GM18870 (cell line): ENCODE measurements around the gene LMO1.

Experiments
- ATAC-seq: cut with Tn5 transposase; IDR thresholded peaks from one replicate; pipeline ENCODE4 v1.9.1; 2021; ENCODE audit warnings: moderate library complexity; ENCODE audit not compliant: unreplicated experiment

The LMO1 gene

DNA sequence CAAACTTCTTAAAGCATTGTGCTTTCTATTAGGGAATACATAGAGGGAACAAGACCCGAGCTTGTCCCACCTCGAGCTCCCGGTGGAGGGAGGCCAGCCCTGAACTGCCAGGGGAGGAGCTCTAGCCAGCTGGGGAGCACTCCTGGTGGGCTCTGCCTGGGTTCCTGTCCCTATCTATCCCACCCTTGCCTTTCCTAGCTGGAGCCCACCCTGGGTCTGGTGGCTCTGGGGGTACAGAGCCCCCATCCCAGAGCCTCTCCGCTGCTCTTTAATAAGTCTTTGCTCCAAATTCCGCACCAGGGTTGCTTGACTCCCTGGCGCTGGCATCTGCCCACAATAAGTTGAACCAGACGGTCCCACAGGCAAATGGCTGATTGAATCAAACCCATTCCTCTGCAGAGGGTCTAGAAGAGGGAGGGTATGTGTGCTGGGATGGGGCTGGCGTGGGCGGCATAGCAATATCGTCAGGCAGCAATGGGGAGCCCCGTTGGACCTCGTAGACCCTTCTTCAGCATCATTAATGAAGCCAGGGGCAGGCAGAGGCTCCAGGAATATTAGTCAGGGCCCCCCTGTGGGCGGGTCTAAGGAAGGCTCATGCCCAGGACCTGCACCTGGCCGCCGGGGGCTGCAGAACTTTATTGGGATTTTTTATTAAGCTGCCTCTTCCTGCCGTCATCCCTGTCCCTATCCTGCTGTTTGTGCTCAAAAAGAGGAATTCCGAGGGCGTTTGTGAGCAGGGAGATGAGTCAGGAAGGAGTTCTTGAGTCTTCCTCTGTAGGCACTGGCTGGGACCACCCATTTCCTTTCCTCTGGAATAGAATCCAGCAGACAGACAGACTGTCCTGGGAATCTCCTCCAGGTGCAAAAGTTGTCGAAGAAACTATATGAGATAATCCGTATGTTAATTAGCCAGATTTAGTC lies 56.3 kb downstream of the LMO1 start:
- ATAC-seq, result no peak

DNA sequence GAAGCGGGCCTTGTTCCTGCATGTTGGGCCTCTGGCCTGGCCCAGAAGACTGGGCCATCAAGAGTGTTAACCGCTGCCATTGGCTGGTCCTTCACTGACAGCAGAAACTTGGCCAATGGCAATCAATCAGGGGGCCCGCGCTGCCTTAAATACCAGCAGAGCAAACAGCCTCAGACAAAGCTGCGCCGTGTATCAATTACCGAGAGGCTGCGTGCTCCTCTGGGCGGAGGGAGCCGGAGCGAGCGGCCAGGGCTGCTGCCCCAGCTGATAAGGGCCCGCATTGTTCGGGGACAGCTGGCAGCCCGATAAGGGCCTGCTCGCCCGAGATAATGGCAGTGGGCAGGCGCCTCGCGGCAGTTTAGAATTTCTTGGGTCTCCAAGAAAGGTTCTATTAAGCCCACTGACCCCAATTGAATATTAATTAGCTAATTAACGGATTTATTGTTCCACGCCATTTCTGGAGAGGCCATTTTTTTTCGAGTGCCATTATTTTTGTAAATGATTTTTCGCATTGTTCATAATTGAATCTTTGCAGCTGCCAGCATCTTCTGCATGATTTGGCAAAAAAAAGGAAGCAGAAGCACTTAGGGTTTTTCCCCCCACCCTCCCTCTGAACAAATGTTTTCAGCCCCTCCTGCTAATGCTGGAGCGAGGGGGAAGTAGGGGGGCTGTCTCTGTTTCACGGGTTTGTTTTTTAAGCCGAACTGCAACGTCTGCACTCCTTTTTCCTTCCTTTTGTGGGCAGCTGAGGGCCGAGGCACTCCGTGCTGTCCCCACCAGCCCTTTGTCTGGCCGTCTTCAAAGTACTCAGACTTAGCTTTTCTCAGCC lies 57.2 kb downstream of the LMO1 start:
- no peak for ATAC-seq

DNA sequence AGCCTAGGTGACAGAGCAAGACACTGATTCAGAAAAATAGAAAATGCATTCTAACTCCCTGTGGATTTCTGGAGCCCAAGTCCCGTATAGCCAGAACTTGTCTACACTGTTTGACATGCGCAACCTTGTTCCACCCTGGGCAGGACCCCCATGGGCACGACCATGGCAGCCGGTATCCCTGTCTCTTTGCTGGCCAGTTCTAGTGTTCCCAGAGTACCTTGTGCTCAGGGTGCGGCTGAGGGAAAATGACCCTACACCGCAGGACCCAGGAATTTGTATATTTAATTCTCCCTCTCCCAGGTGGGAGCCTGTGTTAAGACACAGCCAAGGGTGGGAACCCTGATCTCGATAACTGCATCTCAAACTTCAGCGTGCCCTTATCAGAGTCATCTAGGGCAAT lies 58.1 kb downstream of the LMO1 start:
- no peak for ATAC-seq

DNA sequence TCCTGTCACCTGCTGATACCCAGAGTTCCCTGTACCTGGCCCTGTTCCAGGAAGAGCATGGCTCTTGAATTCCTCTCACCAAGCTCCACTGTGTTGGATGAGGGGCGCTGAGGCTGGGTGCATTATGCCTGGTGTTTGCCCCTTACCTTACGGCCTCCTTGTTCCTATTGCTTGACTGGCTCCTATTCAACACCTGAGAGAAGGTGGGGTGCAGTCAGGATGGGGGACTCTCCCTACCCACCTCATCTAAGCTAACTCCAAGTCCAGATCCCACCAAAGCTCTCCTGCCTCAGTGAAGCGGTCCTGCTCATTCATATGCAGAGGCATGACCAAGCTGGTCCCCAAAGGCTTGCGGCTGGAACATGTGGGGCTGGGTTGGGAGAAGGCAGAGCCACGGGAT lies 59.1 kb downstream of the LMO1 start:
- no peak for ATAC-seq

DNA sequence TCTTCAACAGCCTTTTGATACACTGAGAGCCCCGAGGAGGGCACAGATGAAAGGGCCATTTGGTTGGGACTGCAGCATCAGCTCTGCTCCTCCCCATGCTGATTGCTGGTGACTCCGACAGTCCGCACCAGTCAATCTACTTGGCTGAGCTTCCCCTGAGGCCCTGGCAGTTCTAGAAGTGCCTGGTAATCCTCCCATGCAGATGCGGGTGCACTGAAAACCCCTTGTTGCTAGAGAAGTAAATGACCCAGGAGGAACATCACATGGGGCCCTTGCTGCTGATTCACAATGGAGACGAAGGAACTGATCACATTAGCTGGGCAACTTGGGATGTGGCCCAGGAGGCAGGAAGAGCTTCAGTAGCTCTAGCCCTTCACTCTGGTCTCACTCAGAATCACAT lies 59.7 kb downstream of the LMO1 start:
- ATAC-seq, result no peak

DNA sequence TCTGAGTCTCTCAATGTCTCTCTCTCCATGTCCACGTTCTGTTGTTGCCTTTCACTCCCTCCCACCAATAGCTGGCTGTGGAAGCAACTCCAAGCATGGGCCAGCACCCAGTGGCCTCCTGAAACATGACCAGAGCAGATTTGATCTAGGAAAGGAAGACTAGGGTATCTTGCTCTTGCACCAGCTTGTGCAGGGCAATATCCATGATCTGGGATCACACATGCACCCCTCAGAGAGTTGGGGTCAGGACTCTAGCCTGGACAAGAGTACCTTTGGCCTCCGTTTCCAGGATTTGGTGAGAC lies 60.3 kb downstream of the LMO1 start:
- no peak for ATAC-seq

DNA sequence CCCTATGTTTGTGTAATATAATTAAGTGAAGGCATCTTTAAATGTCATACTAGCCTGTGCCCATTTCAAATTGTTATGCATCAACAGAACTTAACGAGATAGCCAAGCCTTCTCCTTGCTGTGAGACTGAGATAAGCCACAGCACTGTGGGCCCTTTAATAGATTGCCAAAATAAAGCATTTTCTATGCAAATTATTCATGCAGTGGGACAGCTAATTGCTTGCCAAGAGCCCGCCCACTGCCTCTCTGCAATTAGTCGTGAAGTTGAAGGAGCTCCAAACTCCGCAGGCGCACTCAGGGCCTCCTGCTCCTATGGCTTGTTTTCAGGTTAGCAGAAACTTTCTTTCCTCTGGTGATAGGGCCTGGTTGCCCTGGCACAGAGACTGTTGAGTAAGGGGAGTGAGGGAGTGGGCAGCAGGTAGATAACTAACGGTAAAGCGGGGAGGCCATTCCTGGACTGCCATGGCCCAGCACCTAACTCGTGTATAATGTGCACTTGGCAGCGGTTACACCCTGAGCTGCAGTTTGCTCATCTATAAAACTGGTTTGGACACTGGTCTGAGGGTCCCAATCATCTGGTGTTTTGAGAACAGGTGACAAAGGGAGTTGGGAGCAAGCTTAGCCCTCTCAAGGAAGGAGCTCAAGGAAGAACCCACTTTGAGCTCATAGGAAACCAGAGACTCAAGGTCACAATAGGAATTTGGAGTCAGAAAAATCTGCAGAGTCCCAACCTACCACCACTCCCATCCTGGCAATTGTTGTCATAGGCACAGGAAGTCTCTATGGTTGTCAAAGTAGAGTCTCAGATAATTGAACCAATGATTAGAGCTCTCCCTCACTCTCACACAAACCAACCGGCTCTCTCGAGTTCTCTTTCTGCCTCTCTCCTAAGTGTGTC lies 60.9 kb downstream of the LMO1 start:
- no peak for ATAC-seq

DNA sequence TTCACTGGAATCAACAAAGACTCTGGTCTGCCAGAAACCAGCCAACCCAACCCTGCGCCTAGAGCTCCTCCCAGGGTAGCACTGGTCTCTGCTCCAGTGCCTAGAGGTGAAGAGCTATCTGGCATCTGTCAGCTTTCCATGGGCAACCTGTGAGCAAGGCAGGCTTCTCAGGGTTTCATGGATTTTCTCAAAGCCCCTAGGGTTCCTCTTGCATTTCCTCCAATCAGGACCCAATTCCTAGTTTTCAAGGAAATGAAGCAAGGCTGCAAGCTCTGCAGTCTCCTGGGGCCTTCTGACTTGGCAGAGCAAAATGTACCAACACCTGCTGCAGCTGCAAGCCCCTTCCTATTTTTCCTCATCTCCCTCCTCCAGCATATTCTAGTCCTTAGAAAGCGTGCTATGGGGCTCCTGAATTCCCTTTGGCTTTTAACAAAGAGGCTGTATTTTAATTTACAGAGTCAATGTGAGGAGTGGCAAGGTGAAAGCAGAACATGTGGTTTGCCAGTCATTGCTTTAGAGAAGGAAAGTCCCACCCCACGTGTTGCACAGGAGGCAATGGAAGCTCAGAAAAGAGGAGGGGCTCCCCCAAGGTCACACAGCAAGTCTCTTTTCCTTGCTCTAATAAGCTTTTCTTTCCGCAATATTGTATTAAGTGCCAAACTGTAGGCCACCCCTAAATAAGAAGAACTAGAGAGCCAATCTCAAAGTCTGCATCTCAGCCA lies 61.9 kb downstream of the LMO1 start:
- peak; percentile 73 for ATAC-seq

DNA sequence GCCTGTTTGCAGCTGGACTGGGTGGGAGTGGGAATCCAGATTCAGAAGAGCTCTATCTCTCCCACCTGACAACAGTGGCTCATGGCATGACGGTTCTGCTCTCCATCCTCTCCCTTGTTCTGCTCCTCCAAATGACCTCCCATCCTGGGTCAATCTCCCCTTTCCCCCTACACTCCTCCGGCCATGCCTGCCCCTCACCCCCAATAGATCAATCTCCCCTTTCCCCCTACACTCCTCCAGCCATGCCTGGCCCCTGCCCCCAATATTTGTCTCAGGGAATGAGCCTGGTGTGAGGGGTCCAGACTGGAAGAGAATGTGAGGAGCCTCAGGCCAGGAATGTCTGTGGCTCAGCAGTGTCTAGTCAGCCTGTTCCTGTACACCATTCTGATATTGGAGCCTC lies 64.0 kb downstream of the LMO1 start:
- no peak for ATAC-seq

DNA sequence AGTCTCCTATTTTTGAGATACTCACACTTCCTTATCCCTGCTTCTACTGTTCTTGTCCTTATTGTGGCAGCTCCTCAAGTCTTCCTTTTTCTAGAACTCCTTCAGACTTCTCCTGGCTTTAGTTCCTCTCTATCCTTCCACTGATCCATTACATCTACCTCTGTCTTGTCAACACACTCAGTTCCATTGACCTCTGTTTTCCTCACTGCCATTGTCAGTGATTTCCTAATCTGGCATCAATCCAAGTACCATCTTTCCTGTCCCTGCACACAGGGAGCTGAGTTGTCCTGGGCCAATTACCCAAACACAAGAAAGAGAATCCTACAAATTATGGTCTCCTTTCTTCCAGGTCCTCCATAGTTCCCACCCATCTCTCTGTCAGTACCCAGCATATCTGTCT lies 66.9 kb downstream of the LMO1 start:
- no peak for ATAC-seq

DNA sequence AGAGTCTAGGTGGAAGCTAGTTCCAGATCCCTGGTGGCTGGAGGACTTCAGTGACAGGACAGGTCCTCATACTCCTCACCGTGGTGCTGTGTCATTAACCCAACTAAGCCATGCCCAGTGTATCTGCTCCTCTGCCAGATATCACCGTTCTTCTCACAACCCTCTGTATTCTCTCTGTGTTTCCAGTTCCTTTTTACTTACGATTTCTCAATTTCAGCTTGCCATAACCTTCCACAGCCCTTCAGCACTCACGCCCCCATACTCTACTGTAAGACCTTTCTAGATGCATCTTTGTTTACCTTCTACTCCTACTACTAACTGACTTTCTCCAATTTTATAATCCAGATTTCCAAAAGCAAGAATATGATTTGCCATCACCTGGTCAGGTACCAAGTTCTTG lies 68.7 kb downstream of the LMO1 start:
- ATAC-seq, result no peak

DNA sequence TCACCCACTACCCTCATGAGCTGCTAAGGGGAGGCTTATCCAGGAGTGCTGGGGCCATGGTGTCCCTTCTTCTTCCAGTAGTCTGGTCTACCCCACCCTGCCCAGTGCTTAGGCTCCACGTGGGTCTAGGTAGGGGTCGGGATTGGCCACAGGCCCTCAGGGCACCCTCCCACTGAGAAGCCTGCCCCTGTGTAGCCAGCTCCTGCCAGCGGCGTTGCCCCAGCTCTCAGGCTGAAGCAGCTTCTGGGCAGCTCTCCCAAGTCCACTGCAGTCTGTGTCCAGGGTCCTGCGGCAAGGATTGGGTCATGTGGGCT lies 70.8 kb downstream of the LMO1 start:
- ATAC-seq, result no peak

DNA sequence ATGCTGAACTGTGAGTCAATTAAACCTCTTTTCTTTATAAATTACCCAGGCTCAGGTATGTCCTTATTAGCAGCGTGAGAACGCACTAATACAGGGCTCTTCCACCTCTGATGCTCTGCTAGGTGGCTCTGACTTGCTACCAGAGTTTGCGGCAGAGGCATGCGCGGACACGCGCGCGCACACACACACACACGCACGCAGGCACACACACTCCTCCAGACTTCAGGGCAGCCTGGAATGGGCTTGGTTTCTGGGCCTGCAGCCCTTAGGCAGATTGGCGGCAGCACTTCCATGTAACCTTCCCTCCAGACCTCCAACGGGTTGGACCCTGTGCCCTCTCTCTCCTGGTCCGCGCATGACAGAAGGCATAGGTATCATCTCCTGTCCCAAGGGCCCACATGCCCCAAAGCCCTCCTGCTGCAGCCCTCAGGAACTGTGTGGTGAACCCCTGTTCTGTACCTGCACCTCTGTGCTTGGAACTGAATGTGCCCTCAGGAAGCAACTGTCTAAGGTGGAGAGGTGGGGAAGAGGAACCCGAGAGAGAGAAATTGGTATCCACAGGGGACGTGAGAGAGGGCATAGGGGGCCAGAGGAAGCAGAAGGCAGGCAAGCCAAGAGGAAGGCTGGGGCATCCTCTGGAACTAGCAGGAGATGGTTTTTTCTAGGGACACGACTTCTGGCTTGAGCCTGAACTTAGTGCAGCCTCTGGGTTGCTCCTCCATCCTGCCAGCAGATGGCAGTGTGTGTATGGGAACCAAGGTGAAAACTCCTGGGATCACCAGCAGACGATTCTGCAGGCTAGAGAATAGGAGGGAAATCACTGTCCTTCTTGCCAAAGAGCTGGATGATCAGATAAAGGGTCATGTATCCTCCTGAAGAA lies 71.4 kb downstream of the LMO1 start:
- no peak for ATAC-seq

DNA sequence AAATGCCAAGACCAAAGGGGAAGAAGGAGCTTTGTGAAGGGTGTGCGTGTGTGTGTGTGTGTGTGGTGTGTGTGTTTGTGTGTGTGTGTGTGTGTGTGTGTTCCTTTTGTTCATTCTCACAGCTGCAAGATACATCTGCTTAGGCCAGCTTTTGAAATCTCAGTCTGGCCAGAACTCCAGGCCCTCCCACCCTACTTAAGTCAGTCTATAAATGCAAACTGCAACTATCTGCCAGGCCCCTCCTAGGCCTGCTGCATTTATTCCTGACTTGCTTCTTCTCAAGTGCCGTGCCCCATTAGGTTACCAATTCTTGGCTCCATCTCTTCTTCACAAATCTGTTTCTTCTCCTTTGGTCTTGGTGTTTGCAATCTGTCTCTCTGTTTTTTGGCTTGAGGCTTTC lies 73.2 kb downstream of the LMO1 start:
- ATAC-seq, result no peak

DNA sequence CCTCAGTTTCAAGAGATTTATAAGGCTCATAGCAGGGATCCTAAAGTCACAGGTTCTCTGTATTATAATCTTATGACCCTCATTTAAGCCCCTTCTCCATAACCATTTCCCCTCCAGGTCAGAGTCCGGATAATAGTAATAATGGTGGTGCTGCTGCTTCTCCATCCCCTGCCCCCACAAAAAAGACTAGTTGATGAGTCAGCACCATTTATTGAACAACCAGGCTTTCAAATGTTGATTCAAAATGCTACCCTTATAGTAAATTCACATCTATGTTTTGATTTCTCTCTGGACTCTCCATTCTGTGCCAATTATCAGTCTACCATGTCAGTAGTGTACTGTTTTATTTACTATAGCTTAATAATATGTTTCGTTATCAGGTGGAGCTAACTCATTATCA lies 77.2 kb downstream of the LMO1 start:
- ATAC-seq, result no peak

DNA sequence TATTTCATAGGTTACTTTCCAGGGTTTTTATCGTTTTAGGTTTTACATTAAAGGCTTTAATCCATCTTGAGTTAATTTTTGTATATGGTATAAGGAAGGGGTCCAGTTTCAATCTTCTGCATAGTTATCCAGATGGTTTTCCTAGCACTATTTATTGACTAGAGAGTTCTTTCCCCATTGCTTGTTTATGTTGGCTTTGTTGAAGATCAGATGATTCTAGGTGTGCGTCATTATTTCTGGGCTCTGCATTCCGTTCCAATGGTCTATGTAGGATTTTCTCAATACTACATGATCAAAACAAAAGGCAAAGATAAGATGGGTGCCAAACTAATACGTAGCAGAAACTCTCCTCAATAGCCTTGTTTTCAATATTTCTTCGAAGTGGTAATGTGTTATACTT lies 80.6 kb downstream of the LMO1 start:
- ATAC-seq, result no peak

DNA sequence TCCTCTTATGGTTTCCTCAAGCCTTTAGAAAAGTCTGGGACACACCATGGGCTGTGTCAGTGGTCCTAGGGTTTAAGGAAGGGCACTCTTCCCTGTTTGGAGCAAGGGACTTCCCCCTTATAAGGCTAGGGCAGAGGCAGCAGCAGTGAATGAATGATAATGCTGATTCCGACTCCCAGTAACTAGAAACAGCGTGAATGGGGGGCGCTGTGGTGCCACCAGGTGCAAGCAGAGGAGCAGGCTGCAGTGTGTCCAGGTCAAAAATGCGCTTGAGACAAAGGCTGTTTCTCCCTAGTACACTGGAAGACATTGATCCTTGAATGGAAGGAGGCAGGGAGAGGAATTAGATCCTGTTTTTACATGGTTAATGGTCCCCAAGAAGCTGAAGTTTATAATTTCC lies 83.2 kb downstream of the LMO1 start:
- ATAC-seq, result no peak

DNA sequence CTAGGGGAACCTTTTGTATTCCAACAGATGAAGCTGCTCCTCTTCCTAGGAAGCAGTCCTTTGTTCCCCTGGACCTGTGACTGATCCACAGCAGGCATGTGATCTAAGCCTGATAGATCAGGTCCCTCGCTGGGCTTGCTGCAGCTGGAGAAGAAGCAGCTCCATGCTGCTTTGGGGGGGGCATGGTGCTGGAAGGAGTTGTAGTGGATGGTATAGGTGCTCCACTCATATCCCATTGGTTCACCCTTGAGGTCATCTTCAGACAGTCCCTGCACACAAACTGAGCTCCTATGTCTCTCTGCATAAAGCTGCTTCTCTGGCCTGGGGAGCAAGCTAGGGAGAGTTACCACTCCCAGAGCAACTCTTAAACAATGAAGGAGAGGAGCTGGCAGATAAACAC lies 85.4 kb downstream of the LMO1 start:
- no peak for ATAC-seq

DNA sequence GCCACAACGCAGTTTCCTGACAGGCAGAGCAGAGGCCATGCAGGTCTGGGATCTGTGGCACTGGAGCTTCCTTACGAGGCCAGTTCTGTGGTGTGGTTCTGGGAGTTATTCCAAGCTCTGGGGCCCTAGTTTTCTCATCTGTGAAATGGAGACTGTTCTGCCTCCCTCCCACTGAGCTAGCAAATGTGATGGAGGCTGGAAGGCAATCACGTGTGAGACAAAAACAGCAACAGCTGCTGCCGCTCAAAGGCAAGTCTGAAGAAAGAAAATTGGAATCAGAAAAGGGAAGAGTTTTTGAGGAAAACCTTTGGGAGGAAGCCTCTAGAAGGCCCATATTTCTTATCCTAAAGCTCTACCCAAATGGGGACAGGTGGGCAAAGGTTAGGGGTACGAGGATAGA lies 86.5 kb downstream of the LMO1 start:
- no peak for ATAC-seq
